H9 (cell line): ENCODE measurements around the gene COX6B2. TPM values are rescaled to one million over a fixed set of nuclear protein-coding genes. Genes with fewer than 3 reads are reported as not detected.

Experiments used
- DNase-seq: peaks from one replicate; pipeline ENCODE4 v3.0.0-alpha.2; 2017
- H2AFZ ChIP-seq: one replicate; pipeline ENCODE4 v1.6.1; 2013; ENCODE audit warnings: mild to moderate bottlenecking, low read length, control low read depth, moderate library complexity
- H2AK5ac ChIP-seq: 2 replicates; pipeline ENCODE4 v1.6.1; 2013; ENCODE audit warnings: low read length, control low read depth, mixed read lengths; ENCODE audit not compliant: insufficient read length
- H2BK120ac ChIP-seq: one replicate; pipeline ENCODE4 v1.6.1; 2013; ENCODE audit warnings: low read depth, mild to moderate bottlenecking, low read length, control low read depth, inconsistent platforms; ENCODE audit not compliant: poor library complexity, severe bottlenecking
- H2BK12ac ChIP-seq: 2 replicates; pipeline ENCODE4 v1.6.1; 2013; ENCODE audit warnings: low read length, control low read depth, mixed read lengths, low read depth; ENCODE audit not compliant: insufficient read length
- H2BK15ac ChIP-seq: 2 replicates; pipeline ENCODE4 v1.6.1; 2013; ENCODE audit warnings: low read depth, low read length, control low read depth
- H2BK20ac ChIP-seq: one replicate; pipeline ENCODE4 v1.6.1; 2013; ENCODE audit warnings: low read depth, mild to moderate bottlenecking, low read length, control low read depth, inconsistent platforms; ENCODE audit not compliant: poor library complexity, severe bottlenecking
- H2BK5ac ChIP-seq: 2 replicates; pipeline ENCODE4 v1.6.1; 2013; ENCODE audit warnings: low read length, control low read depth, mixed read lengths; ENCODE audit not compliant: insufficient read length
- H3K14ac ChIP-seq: 2 replicates; pipeline ENCODE4 v1.6.1; 2013; ENCODE audit warnings: low read length, control low read depth; ENCODE audit not compliant: insufficient read depth
- H3K18ac ChIP-seq: 2 replicates; pipeline ENCODE4 v1.6.1; 2013; ENCODE audit warnings: low read depth, mild to moderate bottlenecking, mixed read lengths, low read length, control low read depth; ENCODE audit not compliant: insufficient read length
- H3K23ac ChIP-seq: 2 replicates; pipeline ENCODE4 v1.6.1; 2013; ENCODE audit warnings: low read length, control low read depth, mixed read lengths, low read depth; ENCODE audit not compliant: insufficient read length
- H3K23me2 ChIP-seq: 2 replicates; pipeline ENCODE4 v1.6.1; 2013; ENCODE audit warnings: low read depth, mild to moderate bottlenecking, mixed read lengths, low read length, control low read depth; ENCODE audit not compliant: insufficient read length, poor library complexity, severe bottlenecking
- H3K27ac ChIP-seq: 2 replicates; pipeline ENCODE4 v1.5.1; 2013; ENCODE audit warnings: low read length, control low read depth, mixed read lengths, low read depth; ENCODE audit not compliant: insufficient read length
- H3K27me3 ChIP-seq: 2 replicates; pipeline ENCODE4 v1.6.1; 2013; ENCODE audit warnings: low read length, control low read depth, inconsistent platforms; ENCODE audit not compliant: insufficient read depth
- H3K4ac ChIP-seq: 2 replicates; pipeline ENCODE4 v1.6.1; 2013; ENCODE audit warnings: low read depth, mild to moderate bottlenecking, control low read depth, inconsistent platforms, low read length, moderate library complexity
- H3K4me1 ChIP-seq: 2 replicates; pipeline ENCODE4 v1.6.1; 2013; ENCODE audit warnings: low read length, control low read depth, inconsistent platforms; ENCODE audit not compliant: insufficient read depth
- H3K4me2 ChIP-seq: 2 replicates; pipeline ENCODE4 v1.6.1; 2013; ENCODE audit warnings: low read length, control low read depth, mixed read lengths; ENCODE audit not compliant: insufficient read length, insufficient read depth
- H3K56ac ChIP-seq: 2 replicates; pipeline ENCODE4 v1.6.1; 2013; ENCODE audit warnings: low read depth, mild to moderate bottlenecking, mixed read lengths, low read length, control low read depth; ENCODE audit not compliant: insufficient read length
- H3K79me1 ChIP-seq: 2 replicates; pipeline ENCODE4 v1.6.1; 2013; ENCODE audit warnings: low read depth, mild to moderate bottlenecking, moderate library complexity, low read length, control low read depth, inconsistent platforms; ENCODE audit not compliant: insufficient read depth, poor library complexity, severe bottlenecking
- H3K79me2 ChIP-seq: 2 replicates; pipeline ENCODE4 v1.6.1; 2013; ENCODE audit warnings: low read length, control low read depth, inconsistent platforms; ENCODE audit not compliant: insufficient read depth
- H3K9ac ChIP-seq: 2 replicates; pipeline ENCODE4 v1.6.1; 2013; ENCODE audit warnings: low read length, control low read depth, mixed read lengths; ENCODE audit not compliant: insufficient read length; ENCODE audit errors: extremely low read depth
- H3K9me3 ChIP-seq: one replicate; pipeline ENCODE4 v1.6.1; 2013; ENCODE audit warnings: low read depth, low read length, inconsistent platforms; ENCODE audit not compliant: control insufficient read depth
- H3T11ph ChIP-seq: one replicate; pipeline ENCODE4 v1.6.1; 2013; ENCODE audit warnings: mild to moderate bottlenecking, low read length, control low read depth, inconsistent platforms
- H4K20me1 ChIP-seq: one replicate; pipeline ENCODE4 v1.6.1; 2013; ENCODE audit not compliant: control insufficient read depth, insufficient read length, insufficient read depth
- H4K5ac ChIP-seq: 2 replicates; pipeline ENCODE4 v1.6.1; 2013; ENCODE audit warnings: low read depth, mild to moderate bottlenecking, mixed read lengths, low read length, control low read depth; ENCODE audit not compliant: insufficient read length
- H4K8ac ChIP-seq: replicated peaks from 2 replicates; pipeline ENCODE4 v1.6.1; 2013; ENCODE audit warnings: low read length, control low read depth, mixed read lengths, low read depth; ENCODE audit not compliant: insufficient read length
- H4K91ac ChIP-seq: 2 replicates; pipeline ENCODE4 v1.6.1; 2013; ENCODE audit warnings: low read depth, mild to moderate bottlenecking, moderate library complexity, mixed read lengths, low read length, control low read depth; ENCODE audit not compliant: insufficient read length
- H3K27ac Mint-ChIP-seq, 3 experiments: 2 replicates in 2 of 3; 3 replicates in 1 of 3; pipeline ENCODE4 v1.8.0; 2020 to 2021; ENCODE audit warnings: mixed read lengths in 3 of 3, mild to moderate bottlenecking in 1 of 3, moderate library complexity in 1 of 3
- H3K27me3 Mint-ChIP-seq: 2 replicates; pipeline ENCODE4 v1.8.0; 2021; ENCODE audit warnings: low read depth, mild to moderate bottlenecking, moderate library complexity, mixed read lengths
- H3K36me3 Mint-ChIP-seq, 3 experiments: 2 replicates in 2 of 3; 3 replicates in 1 of 3; pipeline ENCODE4 v1.8.0; 2020 to 2021; ENCODE audit warnings: low read depth in 3 of 3, mixed read lengths in 3 of 3; ENCODE audit not compliant: insufficient read depth in 1 of 3
- H3K4me1 Mint-ChIP-seq, 2 experiments: 2 replicates each; pipeline ENCODE4 v1.8.0; 2020; ENCODE audit warnings: mixed read lengths in 2 of 2
- H3K4me3 Mint-ChIP-seq, 2 experiments: 2 replicates in 1 of 2; 3 replicates in 1 of 2; pipeline ENCODE4 v1.8.0; 2020 to 2021; ENCODE audit warnings: mild to moderate bottlenecking in 2 of 2, mixed read lengths in 2 of 2, moderate library complexity in 1 of 2
- H3K9me3 Mint-ChIP-seq, 2 experiments: 2 replicates in 1 of 2; 3 replicates in 1 of 2; pipeline ENCODE4 v1.8.0; 2020; ENCODE audit warnings: mild to moderate bottlenecking in 2 of 2, mixed read lengths in 2 of 2, moderate library complexity in 1 of 2
- CTCF ChIP-seq: fragments of 200-600 bp; sonication (generic); conservative IDR thresholded peaks from 3 replicates; pipeline ENCODE4 v1.8.0; 2021; ENCODE audit warnings: antibody characterized with exemption, mild to moderate bottlenecking
- WGBS: extraction: QIAGEN DNeasy Blood & Tissue Kit; methylation state at CpG from one replicate; pipeline ENCODE4 v1.1.7; 2013; ENCODE audit warnings: missing lambda C conversion rate, low lambda C conversion rate, mixed read lengths; ENCODE audit not compliant: insufficient read length; ENCODE audit errors: extremely low coverage; 5-methylcytosine and 5-hydroxymethylcytosine counted together
- total RNA-seq: library from RNA; stranded (reverse); gene quantifications from 2 replicates; pipeline ENCODE4 v1.2.1, GENCODE V29; 2021

The COX6B2 gene
- total RNA-seq, 1 experiment from 2014 or later: 4.0 TPM

GRCh38 chr19:55352549-55353145, 1.9 kb downstream of the COX6B2 start:
- peaks cover 2% of the 10 kb centered on the region; the same call in 1 of the 2 replicates for H3K4me1 ChIP-seq
- Mint-ChIP-seq H3K36me3 (peaks cover 2 to 35% (median 11%) of the 10 kb centered on the region in 3 experiments; a peak in 6 of 7 replicates), H3K9me3 (no peaks in the 10 kb centered on the region; a peak in 1 of 5 replicates), H3K4me1 (peaks cover 62 to 65% of the 10 kb centered on the region in 2 experiments), H3K4me3 (peak overlapping the region; percentile 60 to 85), H3K27me3 (peaks cover 68% of the 10 kb centered on the region), H3K27ac (no peak overlapping the region)
- TF ChIP-seq CTCF: no peak
- no peak overlapping the region for H2AK5ac ChIP-seq
- peaks cover 17% of the 10 kb centered on the region; the same call in 1 of the 2 replicates for H3K27me3 ChIP-seq
- no peak overlapping the region for H2BK120ac ChIP-seq
- no peak overlapping the region for H2BK20ac ChIP-seq
- no peak overlapping the region for H4K8ac ChIP-seq
- H2BK5ac ChIP-seq: no peak overlapping the region
- no peaks in the 10 kb centered on the region for H3K79me2 ChIP-seq
- H4K91ac ChIP-seq: no peak overlapping the region
- H3K14ac ChIP-seq: no peak overlapping the region
- no peak overlapping the region for H2BK12ac ChIP-seq
- no peak overlapping the region for H4K5ac ChIP-seq
- peaks cover 9% of the 10 kb centered on the region for H3K23me2 ChIP-seq
- no peak overlapping the region for H3K23ac ChIP-seq
- H3K9me3 ChIP-seq: no peaks in the 10 kb centered on the region
- no peak overlapping the region for H3T11ph ChIP-seq
- no peak overlapping the region for H2AFZ ChIP-seq
- WGBS: no CpG with 5 or more reads among the region's 25 CpGs
- H3K18ac ChIP-seq: no peak overlapping the region
- no peak for DNase-seq
- no peak overlapping the region for H2BK15ac ChIP-seq
- H3K79me1 ChIP-seq: no peaks in the 10 kb centered on the region
- no peak overlapping the region for H3K9ac ChIP-seq
- no peak overlapping the region for H3K27ac ChIP-seq
- no peaks in the 10 kb centered on the region for H4K20me1 ChIP-seq
- H3K56ac ChIP-seq: no peak overlapping the region
- peak overlapping the region; percentile 65 for H3K4me2 ChIP-seq
- H3K4ac ChIP-seq: no peak overlapping the region
